DND-41 (cell line): ENCODE measurements around the gene MFF.
A peak's percentile ranks its signal among the peaks of the same experiment; 100 is the strongest.

Experiments
- ATAC-seq: fragments of 200-7000 bp; cut with Tn5 transposase; 3 replicates; pipeline ENCODE4 v1.9.1; 2021; ENCODE audit warnings: low read depth; ENCODE audit not compliant: insufficient read depth
- DNase-seq: peaks from one replicate; pipeline ENCODE4 v3.0.0-alpha.2; 2020
- H2AFZ ChIP-seq: 2 replicates; pipeline ENCODE4 v1.6.0; 2012; ENCODE audit warnings: low read depth, low read length
- H3K27ac ChIP-seq: 2 replicates; pipeline ENCODE4 v1.5.1; 2012; ENCODE audit warnings: low read length, inconsistent platforms
- H3K27me3 ChIP-seq: fragments of 200-600 bp; sonication (generic); 2 replicates; pipeline ENCODE4 v1.6.0; 2012; ENCODE audit warnings: low read length, mild to moderate bottlenecking, inconsistent platforms; ENCODE audit not compliant: insufficient read depth, poor library complexity
- H3K36me3 ChIP-seq: 2 replicates; pipeline ENCODE4 v1.5.1; 2012; ENCODE audit warnings: low read length, inconsistent platforms; ENCODE audit not compliant: insufficient read depth
- H3K4me1 ChIP-seq: 2 replicates; pipeline ENCODE4 v1.5.1; 2012; ENCODE audit warnings: mild to moderate bottlenecking, low read length; ENCODE audit not compliant: insufficient read depth
- H3K4me2 ChIP-seq: 2 replicates; pipeline ENCODE4 v1.6.0; 2012; ENCODE audit warnings: mild to moderate bottlenecking, moderate library complexity, low read length, inconsistent platforms; ENCODE audit not compliant: insufficient read depth
- H3K4me3 ChIP-seq, 2 experiments: fragments of 200-600 bp in 1 of 2; shearing (Covaris generic) in 1 of 2; 2 replicates each; pipeline ENCODE4 v1.5.1; 2012 to 2016; ENCODE audit warnings: inconsistent platforms in 2 of 2, low read length in 2 of 2, mild to moderate bottlenecking in 2 of 2, low read depth in 1 of 2, moderate library complexity in 1 of 2
- H3K79me2 ChIP-seq: 2 replicates; pipeline ENCODE4 v1.6.0; 2012; ENCODE audit warnings: low read length, inconsistent platforms; ENCODE audit not compliant: insufficient read depth
- H3K9ac ChIP-seq: 2 replicates; pipeline ENCODE4 v1.6.0; 2012; ENCODE audit warnings: low read depth, mild to moderate bottlenecking, inconsistent platforms, low read length, moderate library complexity
- H3K9me3 ChIP-seq: 2 replicates; pipeline ENCODE4 v1.5.1; 2012; ENCODE audit warnings: low read length, moderate library complexity, mild to moderate bottlenecking, inconsistent platforms; ENCODE audit not compliant: insufficient read depth, severe bottlenecking
- H4K20me1 ChIP-seq: 2 replicates; pipeline ENCODE4 v1.6.0; 2012; ENCODE audit warnings: low read length; ENCODE audit not compliant: insufficient read depth
- EZH2 ChIP-seq: IDR thresholded peaks from 3 replicates; pipeline ENCODE4 v1.6.1; 2012; ENCODE audit warnings: borderline replicate concordance, low read depth, mild to moderate bottlenecking, moderate library complexity, low read length, inconsistent platforms; ENCODE audit not compliant: severe bottlenecking
- TF ChIP-seq, protein P1 (sequence below): IDR thresholded peaks from 2 replicates; pipeline ENCODE4 v1.5.1; 2012; ENCODE audit warnings: borderline replicate concordance, low read length, moderate library complexity, mild to moderate bottlenecking; ENCODE audit not compliant: poor library complexity, severe bottlenecking; ENCODE audit errors: extremely low read depth

Gene MFF

DNA sequence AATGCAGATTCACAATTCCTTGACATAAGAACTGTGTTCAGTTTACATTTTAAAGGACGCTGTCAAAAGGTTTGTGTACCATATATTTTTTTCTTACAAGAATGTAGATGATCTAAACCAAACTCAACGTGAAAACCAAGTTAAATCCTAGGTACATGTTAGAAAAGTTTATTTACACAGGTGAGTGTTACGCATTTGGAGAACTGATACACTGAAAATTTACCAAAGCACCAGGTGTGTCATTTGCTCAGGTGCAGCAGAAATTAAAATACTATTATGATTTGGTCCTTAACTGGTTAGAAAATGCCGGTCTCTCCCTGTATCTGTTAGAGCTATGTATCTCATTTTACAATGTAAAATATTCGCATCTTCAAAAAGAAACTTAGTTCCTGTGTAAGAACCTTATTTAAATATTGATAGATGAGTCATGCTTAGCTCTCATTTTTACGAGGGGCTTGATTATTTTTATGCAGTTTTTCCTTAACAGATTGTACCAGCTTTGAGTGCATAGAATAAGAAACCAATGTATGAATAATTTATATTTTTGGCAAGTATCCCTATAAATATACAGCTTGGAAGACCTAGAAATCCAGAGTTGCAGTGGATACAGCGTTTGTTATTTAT lies 25.1 kb downstream of the MFF start:
- TF ChIP-seq, protein P1, sequence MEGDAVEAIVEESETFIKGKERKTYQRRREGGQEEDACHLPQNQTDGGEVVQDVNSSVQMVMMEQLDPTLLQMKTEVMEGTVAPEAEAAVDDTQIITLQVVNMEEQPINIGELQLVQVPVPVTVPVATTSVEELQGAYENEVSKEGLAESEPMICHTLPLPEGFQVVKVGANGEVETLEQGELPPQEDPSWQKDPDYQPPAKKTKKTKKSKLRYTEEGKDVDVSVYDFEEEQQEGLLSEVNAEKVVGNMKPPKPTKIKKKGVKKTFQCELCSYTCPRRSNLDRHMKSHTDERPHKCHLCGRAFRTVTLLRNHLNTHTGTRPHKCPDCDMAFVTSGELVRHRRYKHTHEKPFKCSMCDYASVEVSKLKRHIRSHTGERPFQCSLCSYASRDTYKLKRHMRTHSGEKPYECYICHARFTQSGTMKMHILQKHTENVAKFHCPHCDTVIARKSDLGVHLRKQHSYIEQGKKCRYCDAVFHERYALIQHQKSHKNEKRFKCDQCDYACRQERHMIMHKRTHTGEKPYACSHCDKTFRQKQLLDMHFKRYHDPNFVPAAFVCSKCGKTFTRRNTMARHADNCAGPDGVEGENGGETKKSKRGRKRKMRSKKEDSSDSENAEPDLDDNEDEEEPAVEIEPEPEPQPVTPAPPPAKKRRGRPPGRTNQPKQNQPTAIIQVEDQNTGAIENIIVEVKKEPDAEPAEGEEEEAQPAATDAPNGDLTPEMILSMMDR: no peak
- no peak for TF ChIP-seq EZH2
- Histone ChIP-seq H4K20me1 (no peaks in the 10 kb centered on the region), H3K9ac (no peak overlapping the region), H3K27ac (no peak overlapping the region), H3K9me3 (no peaks in the 10 kb centered on the region), H3K4me2 (no peak overlapping the region), H3K79me2 (no peaks in the 10 kb centered on the region), H2AFZ (no peak overlapping the region), H3K4me3 (no peak overlapping the region), H3K36me3 (peaks cover 31% of the 10 kb centered on the region; the same call in 1 of the 2 replicates), H3K27me3 (no peaks in the 10 kb centered on the region), H3K4me1 (no peaks in the 10 kb centered on the region)
- ATAC-seq (no peak), DNase-seq (no peak)

DNA sequence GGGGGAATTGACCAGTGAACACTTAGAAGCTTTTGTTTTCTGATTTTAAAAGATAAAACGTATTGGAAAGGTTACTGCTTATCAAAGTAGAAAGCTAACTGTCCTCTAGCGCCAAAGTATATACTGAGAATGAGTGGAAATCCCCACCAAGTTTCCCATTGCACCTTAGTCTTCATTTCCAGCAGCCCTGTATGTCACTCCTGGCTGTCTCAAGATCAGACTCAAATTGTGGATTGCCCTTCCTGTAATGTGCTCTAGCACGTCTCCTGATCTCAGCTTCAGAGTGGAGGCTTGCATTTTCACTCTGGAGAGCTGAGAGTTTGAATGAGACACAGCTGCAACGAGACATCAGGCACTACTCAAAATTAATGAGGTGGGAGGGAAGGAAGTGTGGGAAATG lies 26.6 kb downstream of the MFF start:
- no peak for TF ChIP-seq EZH2
- TF ChIP-seq, protein P1: no peak
- ATAC-seq: no peak
- Histone ChIP-seq H3K27me3 (no peaks in the 10 kb centered on the region), H3K9ac (no peak overlapping the region), H4K20me1 (no peaks in the 10 kb centered on the region), H3K4me2 (no peak overlapping the region), H3K27ac (no peak overlapping the region), H3K79me2 (no peaks in the 10 kb centered on the region), H3K4me3 (no peak overlapping the region), H2AFZ (no peak overlapping the region), H3K4me1 (no peaks in the 10 kb centered on the region), H3K36me3 (peaks cover 44% of the 10 kb centered on the region), H3K9me3 (no peaks in the 10 kb centered on the region)
- no peak for DNase-seq

DNA sequence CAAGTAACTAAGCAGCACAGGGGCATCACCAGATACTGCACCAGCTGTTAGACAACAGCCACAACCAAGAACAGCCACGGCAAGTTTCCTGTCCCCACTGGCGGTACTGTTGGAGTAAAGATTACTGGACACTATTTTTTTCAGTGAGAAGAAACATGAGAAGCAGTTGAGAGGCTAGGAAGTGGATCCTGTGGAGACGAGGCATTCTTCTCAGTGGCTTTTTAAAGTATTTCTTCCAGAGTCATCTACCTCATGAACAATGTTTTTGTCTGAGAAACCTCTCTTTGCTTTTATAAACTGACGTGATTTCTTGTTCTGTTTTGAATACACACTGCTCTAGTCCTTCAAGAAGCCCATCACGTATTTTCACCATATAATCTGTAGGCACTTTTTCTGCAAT lies 35.3 kb downstream of the MFF start:
- DNase-seq: no peak
- Histone ChIP-seq H2AFZ (no peak overlapping the region), H3K4me3 (no peak overlapping the region), H3K27ac (no peak overlapping the region), H3K79me2 (no peaks in the 10 kb centered on the region), H3K4me2 (no peak overlapping the region), H3K9me3 (no peaks in the 10 kb centered on the region), H3K4me1 (no peaks in the 10 kb centered on the region), H3K9ac (no peak overlapping the region), H3K27me3 (no peaks in the 10 kb centered on the region), H4K20me1 (no peaks in the 10 kb centered on the region), H3K36me3 (peaks cover 43% of the 10 kb centered on the region)
- ATAC-seq: peak; percentile 31; the same call in 1 of the 3 replicates
- no peak for TF ChIP-seq EZH2
- TF ChIP-seq, protein P1: no peak
